Mesothelial cell of epicardium (in vitro differentiated cells): Measurements from ENCODE around the gene FAM170B. TPM values are rescaled to one million over a fixed set of nuclear protein-coding genes. Genes with fewer than 3 reads are reported as not detected.

Experiments
- DNase-seq, 2 experiments: peaks; one replicate each; pipeline ENCODE4 v3.0.0; 2021; ENCODE audit warnings: low spot score in 2 of 2; ENCODE audit not compliant: unreplicated experiment in 2 of 2
- H3K27ac Mint-ChIP-seq: 2 replicates; pipeline ENCODE4 v1.8.0; 2021; ENCODE audit warnings: mixed read lengths
- H3K27me3 Mint-ChIP-seq: 2 replicates; pipeline ENCODE4 v1.8.0; 2021; ENCODE audit warnings: low read depth, mixed read lengths
- H3K36me3 Mint-ChIP-seq: 2 replicates; pipeline ENCODE4 v1.8.0; 2021; ENCODE audit warnings: mixed read lengths
- H3K4me1 Mint-ChIP-seq: 2 replicates; pipeline ENCODE4 v1.8.0; 2021; ENCODE audit warnings: mixed read lengths
- H3K4me3 Mint-ChIP-seq: 2 replicates; pipeline ENCODE4 v1.8.0; 2021; ENCODE audit warnings: mild to moderate bottlenecking, moderate library complexity, mixed read lengths
- H3K9me3 Mint-ChIP-seq: 2 replicates; pipeline ENCODE4 v1.8.0; 2021; ENCODE audit warnings: mixed read lengths
- CTCF ChIP-seq: fragments of 200-600 bp; sonication (generic); IDR thresholded peaks from one replicate; pipeline ENCODE4 v1.5.0; 2021; ENCODE audit warnings: antibody characterized with exemption; ENCODE audit not compliant: unreplicated experiment
- total RNA-seq: library from RNA; stranded (reverse); gene quantifications from 3 replicates; pipeline ENCODE4 v1.2.1, GENCODE V29; 2021

Gene FAM170B
- total RNA-seq, 1 donor from 2014 or later, result not detected

DNA sequence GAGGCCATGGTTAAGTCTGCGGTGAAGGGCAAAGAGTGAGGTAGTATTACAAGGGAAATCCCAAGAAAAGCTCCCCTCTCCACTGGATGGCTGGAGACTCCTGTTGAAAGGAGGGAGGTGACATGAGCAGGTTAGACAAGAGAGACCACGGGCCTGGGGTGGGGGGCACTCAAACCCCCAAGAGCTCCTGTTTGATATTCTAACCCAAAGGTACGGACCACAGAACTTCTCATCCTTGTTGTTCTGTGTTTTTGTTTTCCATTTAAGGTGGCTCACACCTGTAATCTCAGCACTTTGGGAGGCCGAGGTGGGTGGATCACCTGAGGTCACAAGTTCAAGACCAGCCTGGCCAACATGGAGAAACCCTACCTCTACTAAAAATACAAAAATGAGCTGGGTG, 30.1 kb downstream of the FAM170B start:
- no peak for DNase-seq
- no peak for TF ChIP-seq CTCF
- H3K4me1 Mint-ChIP-seq, result no peaks in the 10 kb centered on the region
- peaks cover 33% of the 10 kb centered on the region for H3K27me3 Mint-ChIP-seq
- H3K36me3 Mint-ChIP-seq, result no peaks in the 10 kb centered on the region
- H3K4me3 Mint-ChIP-seq, result no peak overlapping the region
- H3K9me3 Mint-ChIP-seq, result no peaks in the 10 kb centered on the region
- H3K27ac Mint-ChIP-seq, result no peak overlapping the region

- H3K27me3 Mint-ChIP-seq, result peaks cover 37% of the 10 kb centered on the region
- H3K9me3 Mint-ChIP-seq, result no peaks in the 10 kb centered on the region
- H3K4me3 Mint-ChIP-seq, result no peak overlapping the region
- no peak for TF ChIP-seq CTCF
- H3K4me1 Mint-ChIP-seq, result no peaks in the 10 kb centered on the region
- no peaks in the 10 kb centered on the region for H3K36me3 Mint-ChIP-seq
- no peak overlapping the region for H3K27ac Mint-ChIP-seq
- peak in 1 of 2 experiments; percentile 14 for DNase-seq
These were observed 34.8 kb downstream of the FAM170B start for GRCh38 chr10:49099046-49099445.

- no peak overlapping the region for H3K27ac Mint-ChIP-seq
- H3K36me3 Mint-ChIP-seq, result no peaks in the 10 kb centered on the region
- no peak for DNase-seq
- no peaks in the 10 kb centered on the region for H3K4me1 Mint-ChIP-seq
- no peak overlapping the region for H3K4me3 Mint-ChIP-seq
- peaks cover 38% of the 10 kb centered on the region for H3K27me3 Mint-ChIP-seq
- H3K9me3 Mint-ChIP-seq, result no peaks in the 10 kb centered on the region
- TF ChIP-seq CTCF, result no peak
These were observed 36.9 kb downstream of the FAM170B start for GRCh38 chr10:49096890-49097445.

DNA sequence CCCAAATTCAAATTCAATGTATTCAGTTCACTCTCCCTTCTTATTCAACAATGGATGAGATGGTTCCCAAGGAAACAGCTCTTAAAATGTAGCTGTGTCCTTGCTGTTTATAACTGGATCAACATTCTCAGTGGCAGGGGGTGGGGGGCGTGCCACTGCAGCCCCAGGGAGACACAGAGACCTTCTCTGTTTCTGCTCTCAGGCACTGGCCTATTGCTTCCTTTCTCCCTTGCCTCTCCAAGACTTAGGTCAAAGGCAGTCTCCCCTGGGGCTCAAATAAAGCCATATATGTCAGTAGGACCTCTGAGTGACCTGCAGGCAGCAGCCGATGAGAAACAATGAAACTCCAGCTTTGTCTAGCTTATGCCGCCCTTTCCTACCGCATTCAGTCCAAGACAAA, 39.2 kb downstream of the FAM170B start:
- Mint-ChIP-seq H3K27me3 (peaks cover 35% of the 10 kb centered on the region), H3K4me3 (no peak overlapping the region), H3K4me1 (peaks cover 2% of the 10 kb centered on the region), H3K36me3 (no peaks in the 10 kb centered on the region), H3K27ac (no peak overlapping the region), H3K9me3 (no peaks in the 10 kb centered on the region)
- no peak for DNase-seq
- no peak for TF ChIP-seq CTCF

DNA sequence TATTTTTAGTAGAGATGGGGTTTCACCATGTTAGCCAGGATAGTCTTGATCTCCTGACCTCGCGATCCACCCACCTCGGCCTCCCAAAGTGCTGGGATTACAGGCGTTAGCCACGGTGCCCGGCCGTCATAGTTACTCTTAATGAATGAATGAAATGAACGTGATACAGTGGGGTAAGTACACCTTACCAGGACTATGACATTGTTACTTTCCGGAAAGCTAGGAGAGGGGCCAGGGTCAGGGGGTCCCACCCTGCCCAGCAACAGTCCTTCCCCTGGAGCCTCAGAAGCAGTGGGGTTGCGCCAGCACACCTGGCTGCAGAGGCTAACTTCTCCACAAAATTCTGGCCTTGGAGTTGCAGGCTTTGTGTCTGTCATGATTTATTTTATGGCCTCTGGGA, 39.9 kb downstream of the FAM170B start:
- no peak for TF ChIP-seq CTCF
- H3K4me1 Mint-ChIP-seq, result peaks cover 7% of the 10 kb centered on the region
- H3K9me3 Mint-ChIP-seq, result no peaks in the 10 kb centered on the region
- no peak overlapping the region for H3K4me3 Mint-ChIP-seq
- no peaks in the 10 kb centered on the region for H3K36me3 Mint-ChIP-seq
- peaks cover 29% of the 10 kb centered on the region for H3K27me3 Mint-ChIP-seq
- H3K27ac Mint-ChIP-seq, result no peak overlapping the region
- no peak for DNase-seq

DNA sequence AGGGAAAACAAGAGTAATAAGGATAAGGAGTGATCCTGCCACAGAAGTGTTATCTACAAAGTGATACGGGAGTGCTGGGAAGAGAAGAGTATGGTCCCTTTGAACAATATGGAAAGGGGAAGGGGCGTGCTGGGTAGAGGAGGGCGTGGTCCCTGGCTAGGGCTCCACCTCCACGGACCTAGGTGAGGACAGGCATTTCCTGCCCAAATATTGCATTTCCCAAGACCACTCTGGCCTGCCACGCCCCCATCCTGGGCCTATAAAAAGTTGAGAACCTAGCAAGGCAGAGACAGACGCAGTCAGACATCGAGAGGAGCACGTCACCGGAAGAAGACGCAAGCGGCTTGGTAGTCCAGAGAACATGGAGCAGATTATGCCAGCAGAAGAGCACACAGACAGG, 41.3 kb downstream of the FAM170B start:
- H3K9me3 Mint-ChIP-seq, result peaks cover 2% of the 10 kb centered on the region
- no peak overlapping the region for H3K27ac Mint-ChIP-seq
- H3K4me1 Mint-ChIP-seq, result peaks cover 7% of the 10 kb centered on the region
- no peak for DNase-seq
- no peak overlapping the region for H3K4me3 Mint-ChIP-seq
- no peak for TF ChIP-seq CTCF
- no peaks in the 10 kb centered on the region for H3K36me3 Mint-ChIP-seq
- H3K27me3 Mint-ChIP-seq, result peaks cover 20% of the 10 kb centered on the region
